ENCODE data around the gene PET100.

PET100 gene

GRCh38 chr19:7595466-7596133, 34.0 kb upstream of the PET100 start, which contains the start of gene CAMSAP3:
TSS of gene CAMSAP3 (plus strand) at chr19:7595863. CDS start at chr19:7596003, 140 bp downstream.
- Histone ChIP-seq H3K79me2 (no peaks in the 10 kb centered on the region), H3K9ac (peak within 1 kb of the TSS; percentile 76), H2AFZ (peak within 1 kb of the TSS; percentile 88), H3K4me1 (peaks cover 2% of the 10 kb centered on the region), H3K9me3 (ENCODE audit: control insufficient read depth, low read length) (no peaks in the 10 kb centered on the region), H3K4me2 (ENCODE audit: low read length) (peak within 1 kb of the TSS; percentile 72), H3K27ac (no peak within 1 kb of the TSS), H3K36me3 (ENCODE audit: control insufficient read depth, insufficient read depth, low read length) (no peaks in the 10 kb centered on the region), H3K4me3 (ENCODE audit: low read depth, low read length) (peak within 1 kb of the TSS; percentile 61), H3K27me3 (ENCODE audit: control insufficient read depth, insufficient read depth, low read length) (no peaks in the 10 kb centered on the region)
- no peak for TF ChIP-seq CTCF (IDR thresholded peaks at IDR 0.05)

- H3K9ac ChIP-seq = peak overlapping the region; percentile 76
- H3K4me1 ChIP-seq = peaks cover 2% of the 10 kb centered on the region
- H2AFZ ChIP-seq = peak overlapping the region; percentile 58
- no peaks in the 10 kb centered on the region for H3K9me3 ChIP-seq (ENCODE audit: control insufficient read depth, low read length)
- H3K4me2 ChIP-seq (ENCODE audit: low read length) = peak overlapping the region; percentile 58
- H3K27ac ChIP-seq = no peak overlapping the region
- no peaks in the 10 kb centered on the region for H3K79me2 ChIP-seq
- no peaks in the 10 kb centered on the region for H3K27me3 ChIP-seq (ENCODE audit: control insufficient read depth, insufficient read depth, low read length)
- peak overlapping the region; percentile 43 for H3K4me3 ChIP-seq (ENCODE audit: low read depth, low read length)
- no peaks in the 10 kb centered on the region for H3K36me3 ChIP-seq (ENCODE audit: control insufficient read depth, insufficient read depth, low read length)
- no peak for TF ChIP-seq CTCF (IDR thresholded peaks at IDR 0.05)
Measured at GRCh38 chr19:7596211-7596937, 33.2 kb upstream of the PET100 start.

- no peaks in the 10 kb centered on the region for H3K27me3 ChIP-seq (ENCODE audit: control insufficient read depth, insufficient read depth, low read length)
- no peak overlapping the region for H2AFZ ChIP-seq
- no peak overlapping the region for H3K27ac ChIP-seq
Measured at GRCh38 chr19:7597689-7598088, 31.9 kb upstream of the PET100 start.

GRCh38 chr19:7598180-7598579, 31.4 kb upstream of the PET100 start:
- Histone ChIP-seq H3K9me3 (ENCODE audit: control insufficient read depth, low read length) (no peaks in the 10 kb centered on the region), H3K36me3 (ENCODE audit: control insufficient read depth, insufficient read depth, low read length) (no peaks in the 10 kb centered on the region), H2AFZ (no peak overlapping the region), H3K4me1 (peaks cover 8% of the 10 kb centered on the region), H3K4me2 (ENCODE audit: low read length) (no peak overlapping the region), H3K27me3 (ENCODE audit: control insufficient read depth, insufficient read depth, low read length) (no peaks in the 10 kb centered on the region), H3K27ac (no peak overlapping the region), H3K9ac (no peak overlapping the region), H3K79me2 (no peaks in the 10 kb centered on the region), H3K4me3 (ENCODE audit: low read depth, low read length) (no peak overlapping the region)
- no peak for TF ChIP-seq CTCF (IDR thresholded peaks at IDR 0.05)

More at GRCh38 chr19:7597689-7598088, 31.9 kb upstream of the PET100 start:
- H3K4me2 ChIP-seq (ENCODE audit: low read length) = no peak overlapping the region
- H3K9ac ChIP-seq = no peak overlapping the region
- H3K36me3 ChIP-seq (ENCODE audit: control insufficient read depth, insufficient read depth, low read length) = no peaks in the 10 kb centered on the region
- H3K4me1 ChIP-seq = peaks cover 8% of the 10 kb centered on the region
- no peaks in the 10 kb centered on the region for H3K79me2 ChIP-seq
- no peaks in the 10 kb centered on the region for H3K9me3 ChIP-seq (ENCODE audit: control insufficient read depth, low read length)
- no peak for TF ChIP-seq CTCF (IDR thresholded peaks at IDR 0.05)
- H3K4me3 ChIP-seq (ENCODE audit: low read depth, low read length) = no peak overlapping the region
